ENCODE results near the gene A4GNT. TPM values are rescaled to one million over a fixed set of nuclear protein-coding genes. Genes with fewer than 3 reads are reported as not detected.

A4GNT gene
- total and polyA plus RNA-seq, 2 of the 8 experiments (the other 6 are each of a cell fraction or from before 2014, with no cell fraction given) = not detected

- DNase-seq (ENCODE audit: low read depth in 1 of 2, low spot score in 2 of 2) = no peak
These were observed 25.6 kb upstream of the A4GNT start for GRCh38 chr3:138157743-138158142.

More at GRCh38 chr3:138157743-138158142, 25.6 kb upstream of the A4GNT start:
- H3K4me1 ChIP-seq (replicated peaks in 1 of 4; ENCODE audit: control insufficient read depth in 3 of 4, insufficient read depth in 4 of 4, low read length in 3 of 4) = no peaks in the 10 kb centered on the region
- H3K36me3 ChIP-seq (ENCODE audit: control insufficient read depth in 2 of 4, insufficient read depth in 4 of 4, low read length in 3 of 4) = peaks cover under 1 to 12% (median 9%) of the 10 kb centered on the region in 4 experiments; a peak in 5 of 8 replicates
- H3K56ac ChIP-seq (replicated peaks; ENCODE audit: insufficient read length, low read depth, low read length) = no peak overlapping the region
- H3K4me3 ChIP-seq (ENCODE audit: extremely low read depth in 1 of 4, insufficient read depth in 2 of 4, low read depth in 3 of 4, low read length in 4 of 4) = no peak overlapping the region
- no peak for TF ChIP-seq GABPA (IDR thresholded peaks at IDR 0.05; ENCODE audit: borderline replicate concordance, insufficient read depth, low read length)
- no peak for TF ChIP-seq SRF (IDR thresholded peaks at IDR 0.05; ENCODE audit: low read depth, low read length)
- TF ChIP-seq ASH2L (IDR thresholded peaks at IDR 0.05; ENCODE audit: low read length) = no peak
- TF ChIP-seq YY1 (IDR thresholded peaks at IDR 0.05; ENCODE audit: low read depth, low read length) = no peak
- TF ChIP-seq, protein P1, sequence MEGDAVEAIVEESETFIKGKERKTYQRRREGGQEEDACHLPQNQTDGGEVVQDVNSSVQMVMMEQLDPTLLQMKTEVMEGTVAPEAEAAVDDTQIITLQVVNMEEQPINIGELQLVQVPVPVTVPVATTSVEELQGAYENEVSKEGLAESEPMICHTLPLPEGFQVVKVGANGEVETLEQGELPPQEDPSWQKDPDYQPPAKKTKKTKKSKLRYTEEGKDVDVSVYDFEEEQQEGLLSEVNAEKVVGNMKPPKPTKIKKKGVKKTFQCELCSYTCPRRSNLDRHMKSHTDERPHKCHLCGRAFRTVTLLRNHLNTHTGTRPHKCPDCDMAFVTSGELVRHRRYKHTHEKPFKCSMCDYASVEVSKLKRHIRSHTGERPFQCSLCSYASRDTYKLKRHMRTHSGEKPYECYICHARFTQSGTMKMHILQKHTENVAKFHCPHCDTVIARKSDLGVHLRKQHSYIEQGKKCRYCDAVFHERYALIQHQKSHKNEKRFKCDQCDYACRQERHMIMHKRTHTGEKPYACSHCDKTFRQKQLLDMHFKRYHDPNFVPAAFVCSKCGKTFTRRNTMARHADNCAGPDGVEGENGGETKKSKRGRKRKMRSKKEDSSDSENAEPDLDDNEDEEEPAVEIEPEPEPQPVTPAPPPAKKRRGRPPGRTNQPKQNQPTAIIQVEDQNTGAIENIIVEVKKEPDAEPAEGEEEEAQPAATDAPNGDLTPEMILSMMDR (IDR thresholded peaks at IDR 0.05; ENCODE audit: control extremely low read depth in 1 of 3, insufficient read depth in 1 of 3, low read depth in 1 of 3, low read length in 3 of 3) = no peak
- TF ChIP-seq ZNF274 (IDR thresholded peaks at IDR 0.05; ENCODE audit: borderline replicate concordance, extremely low read depth, low read length) = no peak
- no peak overlapping the region for H3K18ac ChIP-seq (ENCODE audit: extremely low read depth, low read length)
- H3K23me2 ChIP-seq (ENCODE audit: low read depth, low read length) = no peaks in the 10 kb centered on the region
- no peak overlapping the region for H3K4ac ChIP-seq (replicated peaks; ENCODE audit: insufficient read length, low read depth, low read length)
- H2BK12ac ChIP-seq (ENCODE audit: low read depth, low read length) = no peak overlapping the region
- no peak overlapping the region for H4K5ac ChIP-seq (ENCODE audit: insufficient read length, low read depth, low read length)
- H4K20me1 ChIP-seq (replicated peaks in 1 of 2; ENCODE audit: control insufficient read depth in 1 of 2, insufficient read depth in 2 of 2, low read length in 2 of 2) = no peaks in the 10 kb centered on the region
- H2BK20ac ChIP-seq (ENCODE audit: low read length) = no peak overlapping the region
- H2BK120ac ChIP-seq (replicated peaks; ENCODE audit: low read depth, low read length) = no peak overlapping the region
- FAIRE-seq = no peak
- ChIA-PET CTCF (ENCODE audit: partially characterized antibody) (interaction anchor here (0.6 to 1.2 kb wide), 3 partner anchors 9 to 113 kb away, joined by 3 to 7 read pairs (median 3); no protein-coding TSS in a partner anchor), POLR2A (ENCODE audit: partially characterized antibody) (interaction anchor here (1.2 kb wide), 1 partner anchor 16 kb away, joined by 4 read pairs; no protein-coding TSS in a partner anchor)
- H3K4me2 ChIP-seq (ENCODE audit: insufficient read depth in 1 of 2, low read depth in 2 of 2, low read length in 2 of 2) = no peak overlapping the region
- H4K8ac ChIP-seq (ENCODE audit: extremely low read depth, insufficient read depth, low read length) = no peak overlapping the region
- H2AK5ac ChIP-seq (ENCODE audit: low read depth, low read length) = no peak overlapping the region
- no peaks in the 10 kb centered on the region for H3K79me1 ChIP-seq (ENCODE audit: low read depth, low read length)
- H3K14ac ChIP-seq (ENCODE audit: insufficient read length) = no peak overlapping the region
- H2BK15ac ChIP-seq (ENCODE audit: low read length) = no peak overlapping the region
- 100% methylated on average over 4 of the region's 4 CpGs; no CpG with 5 or more reads in 1 of the 2 experiments for WGBS, 2 experiments (ENCODE audit: extremely low coverage in 1 of 2, insufficient coverage in 1 of 2, insufficient read length in 1 of 2, insufficient replicate concordance in 2 of 2, low coverage in 1 of 2, low lambda C conversion rate in 2 of 2, missing lambda C conversion rate in 1 of 2)
- H3K9ac ChIP-seq (replicated peaks in 1 of 4; ENCODE audit: extremely low read depth in 1 of 4, low read depth in 3 of 4, low read length in 3 of 4) = no peak overlapping the region
- H2BK5ac ChIP-seq (ENCODE audit: low read depth, low read length) = no peak overlapping the region
- no peaks in the 10 kb centered on the region; a peak in 1 of 4 replicates for H3K9me3 ChIP-seq (ENCODE audit: insufficient read depth in 2 of 2, low read depth in 1 of 2, low read length in 1 of 2)
- no peaks in the 10 kb centered on the region for H3K79me2 ChIP-seq (ENCODE audit: control insufficient read depth in 1 of 2, insufficient read depth in 2 of 2, low read length in 2 of 2)
- no peak overlapping the region for H3K23ac ChIP-seq (ENCODE audit: insufficient read length)
- H2AFZ ChIP-seq (ENCODE audit: low read length) = no peak overlapping the region
- H4K91ac ChIP-seq (replicated peaks; ENCODE audit: insufficient read length, low read length) = no peak overlapping the region
- H3K27ac ChIP-seq (ENCODE audit: low read depth, low read length) = no peak overlapping the region
- H3K27me3 ChIP-seq (replicated peaks in 1 of 4; ENCODE audit: control insufficient read depth in 3 of 4, extremely low read depth in 1 of 4, insufficient read depth in 3 of 4, low read length in 3 of 4) = no peaks in the 10 kb centered on the region

Measured in H1 (cell line).